H1 (cell line): ENCODE results near the gene OR51F2. TPM values are rescaled to one million over a fixed set of nuclear protein-coding genes. Genes with fewer than 3 reads are reported as not detected.
"Not testable (repeated sequence)": the region's sequence is repeated elsewhere in the genome, so short reads cannot be mapped to it uniquely, and the experiment has no call there.

ENCODE experiments used
- CTCF ChIA-PET: fragments of 300-600 bp; sonication (Branson Sonifier 250); formaldehyde crosslinking; loops from one replicate; lab custom pipeline; 2021; ENCODE audit not compliant: partially characterized antibody; lab: Charles Lee
- POLR2A ChIA-PET: fragments of 300-600 bp; sonication (Branson Sonifier 250); formaldehyde crosslinking; loops from one replicate; lab custom pipeline; 2021; ENCODE audit warnings: inconsistent platforms; ENCODE audit not compliant: partially characterized antibody; lab: Charles Lee
- DNase-seq, 2 experiments: peaks; one replicate each; pipeline versions ENCODE4 v3.0.0 to v3.0.0-alpha.2; 2010 to 2022; ENCODE audit warnings: low spot score in 2 of 2, low read depth in 1 of 2, mixed read lengths in 1 of 2
- FAIRE-seq: peaks from 2 replicates; lab custom pipeline; 2011; peaks lifted over from hg19 to GRCh38; lab: Jason Lieb, UNC
- H2AFZ ChIP-seq: 2 replicates; pipeline ENCODE4 v1.8.1; 2012; ENCODE audit warnings: low read length, inconsistent platforms
- H2AK5ac ChIP-seq: 2 replicates; pipeline ENCODE4 v1.6.1; 2013; ENCODE audit warnings: low read depth, low read length
- H2BK120ac ChIP-seq: replicated peaks from 2 replicates; pipeline ENCODE3; 2013; ENCODE audit warnings: low read depth, low read length, inconsistent platforms
- H2BK12ac ChIP-seq: 2 replicates; pipeline ENCODE4 v1.6.1; 2013; ENCODE audit warnings: low read depth, low read length
- H2BK15ac ChIP-seq: 2 replicates; pipeline ENCODE4 v1.6.1; 2013; ENCODE audit warnings: low read length
- H2BK20ac ChIP-seq: 2 replicates; pipeline ENCODE4 v1.6.1; 2013; ENCODE audit warnings: low read length
- H2BK5ac ChIP-seq: 2 replicates; pipeline ENCODE4 v1.6.1; 2013; ENCODE audit warnings: low read depth, low read length
- H3K14ac ChIP-seq: 2 replicates; pipeline ENCODE4 v1.6.1; 2013; ENCODE audit warnings: inconsistent platforms; ENCODE audit not compliant: insufficient read length
- H3K18ac ChIP-seq: 2 replicates; pipeline ENCODE4 v1.6.1; 2013; ENCODE audit warnings: low read length; ENCODE audit errors: extremely low read depth
- H3K23ac ChIP-seq: 2 replicates; pipeline ENCODE4 v1.6.1; 2013; ENCODE audit warnings: inconsistent platforms; ENCODE audit not compliant: insufficient read length
- H3K23me2 ChIP-seq: 2 replicates; pipeline ENCODE4 v1.6.1; 2013; ENCODE audit warnings: low read depth, low read length
- H3K27ac ChIP-seq: 2 replicates; pipeline ENCODE4 v1.6.1; 2011; ENCODE audit warnings: low read depth, low read length, inconsistent platforms
- H3K27me3 ChIP-seq, 4 experiments: replicated peaks in 1 of 4; 1 replicate in 1 of 4; 2 replicates in 3 of 4; pipeline versions ENCODE4 v1.6.1 to v1.8.1; 2011 to 2013; ENCODE audit warnings: low read length in 3 of 4, mild to moderate bottlenecking in 3 of 4, inconsistent platforms in 2 of 4, mixed read lengths in 2 of 4, moderate library complexity in 1 of 4; ENCODE audit not compliant: control insufficient read depth in 3 of 4, insufficient read depth in 3 of 4; ENCODE audit errors: extremely low read depth in 1 of 4
- H3K36me3 ChIP-seq, 4 experiments: 2 replicates each; pipeline versions ENCODE4 v1.6.1 to v1.8.1; 2011 to 2013; ENCODE audit warnings: mild to moderate bottlenecking in 4 of 4, low read length in 3 of 4, moderate library complexity in 2 of 4, control low read depth in 1 of 4, inconsistent platforms in 1 of 4; ENCODE audit not compliant: insufficient read depth in 4 of 4, control insufficient read depth in 2 of 4
- H3K4ac ChIP-seq: replicated peaks from 2 replicates; pipeline ENCODE3; 2013; ENCODE audit warnings: low read length, low read depth, mixed read lengths, inconsistent platforms; ENCODE audit not compliant: insufficient read length
- H3K4me1 ChIP-seq, 4 experiments: replicated peaks in 1 of 4; 1 replicate in 1 of 4; 2 replicates in 3 of 4; pipeline versions ENCODE4 v1.6.1 to v1.8.1; 2011 to 2013; ENCODE audit warnings: low read length in 3 of 4, inconsistent platforms in 2 of 4, mixed read lengths in 1 of 4; ENCODE audit not compliant: insufficient read depth in 4 of 4, control insufficient read depth in 3 of 4
- H3K4me2 ChIP-seq, 2 experiments: 2 replicates each; pipeline versions ENCODE4 v1.6.1 to v1.8.1; 2011 to 2013; ENCODE audit warnings: low read depth in 2 of 2, low read length in 2 of 2, control low read depth in 1 of 2, inconsistent platforms in 1 of 2, mild to moderate bottlenecking in 1 of 2; ENCODE audit not compliant: insufficient read depth in 1 of 2
- H3K4me3 ChIP-seq, 4 experiments: fragments of 200-600, 300-600 bp in 1 of 4; sonication (generic), shearing (Covaris generic), sonication (Bioruptor Twin) in 1 of 4; 2 replicates each; pipeline versions ENCODE4 v1.5.1 to v1.8.1; 2011 to 2016; ENCODE audit warnings: low read length in 4 of 4, low read depth in 3 of 4, control low read depth in 2 of 4, inconsistent platforms in 2 of 4, mild to moderate bottlenecking in 2 of 4, mixed read lengths in 1 of 4, moderate library complexity in 1 of 4; ENCODE audit not compliant: insufficient read depth in 2 of 4; ENCODE audit errors: extremely low read depth in 1 of 4
- H3K56ac ChIP-seq: replicated peaks from 2 replicates; pipeline ENCODE3; 2013; ENCODE audit warnings: low read depth, mild to moderate bottlenecking, mixed read lengths, low read length, inconsistent platforms; ENCODE audit not compliant: insufficient read length
- H3K79me1 ChIP-seq: 2 replicates; pipeline ENCODE4 v1.6.1; 2013; ENCODE audit warnings: low read depth, low read length, control low read depth
- H3K79me2 ChIP-seq, 2 experiments: 2 replicates each; pipeline versions ENCODE4 v1.6.1 to v1.8.1; 2012 to 2013; ENCODE audit warnings: low read length in 2 of 2, mild to moderate bottlenecking in 2 of 2, inconsistent platforms in 1 of 2; ENCODE audit not compliant: insufficient read depth in 2 of 2, control insufficient read depth in 1 of 2
- H3K9ac ChIP-seq, 4 experiments: replicated peaks in 1 of 4; 1 replicate in 1 of 4; 2 replicates in 3 of 4; pipeline versions ENCODE4 v1.6.1 to v1.8.1; 2011 to 2013; ENCODE audit warnings: low read depth in 3 of 4, low read length in 3 of 4, control low read depth in 2 of 4, mild to moderate bottlenecking in 2 of 4, moderate library complexity in 2 of 4, inconsistent platforms in 1 of 4; ENCODE audit errors: extremely low read depth in 1 of 4
- H3K9me3 ChIP-seq, 2 experiments: 2 replicates each; pipeline versions ENCODE4 v1.6.1 to v1.8.1; 2012 to 2013; ENCODE audit warnings: mild to moderate bottlenecking in 2 of 2, moderate library complexity in 2 of 2, control low read depth in 1 of 2, inconsistent platforms in 1 of 2, low read depth in 1 of 2, low read length in 1 of 2, mixed read lengths in 1 of 2; ENCODE audit not compliant: insufficient read depth in 2 of 2
- H4K20me1 ChIP-seq, 2 experiments: replicated peaks in 1 of 2; 2 replicates each; pipeline versions ENCODE3 to v1.8.1; 2011 to 2013; ENCODE audit warnings: inconsistent platforms in 2 of 2, low read length in 2 of 2, mild to moderate bottlenecking in 1 of 2; ENCODE audit not compliant: insufficient read depth in 2 of 2, control insufficient read depth in 1 of 2
- H4K5ac ChIP-seq: 2 replicates; pipeline ENCODE4 v1.6.1; 2013; ENCODE audit warnings: low read length, low read depth, mixed read lengths, inconsistent platforms; ENCODE audit not compliant: insufficient read length
- H4K8ac ChIP-seq: 2 replicates; pipeline ENCODE4 v1.8.0; 2013; ENCODE audit warnings: mild to moderate bottlenecking, moderate library complexity, low read length, inconsistent platforms; ENCODE audit not compliant: insufficient read depth; ENCODE audit errors: extremely low read depth
- H4K91ac ChIP-seq: replicated peaks from 2 replicates; pipeline ENCODE3; 2013; ENCODE audit warnings: low read length, mixed read lengths, inconsistent platforms; ENCODE audit not compliant: insufficient read length
- ASH2L ChIP-seq: fragments of 200-600, 300-600 bp; sonication (generic); IDR thresholded peaks from one replicate; pipeline ENCODE4 v1.7.1; 2017; ENCODE audit warnings: low read length
- BRCA1 ChIP-seq: IDR thresholded peaks from 2 replicates; pipeline ENCODE4 v1.6.1; 2012; ENCODE audit warnings: low read depth, low read length, improper control_type of control experiment
- USF2 ChIP-seq: IDR thresholded peaks from 2 replicates; pipeline ENCODE4 v1.6.1; 2011; ENCODE audit warnings: low read length, improper control_type of control experiment
- WGBS, 2 experiments: shearing (Covaris generic) in 1 of 2; methylation state at CpG; one replicate each; pipeline versions ENCODE4 v1.1.6 to v1.1.7; 2013 to 2015; ENCODE audit warnings: low lambda C conversion rate in 2 of 2, mixed read lengths in 2 of 2, inconsistent platforms in 1 of 2, low coverage in 1 of 2, missing lambda C conversion rate in 1 of 2; ENCODE audit not compliant: insufficient replicate concordance in 2 of 2, insufficient coverage in 1 of 2, insufficient read length in 1 of 2; ENCODE audit errors: extremely low coverage in 1 of 2, missing lambda C conversion rate in 1 of 2; 5-methylcytosine and 5-hydroxymethylcytosine counted together
- polyA plus RNA-seq, 7 experiments: library from polyadenylated mRNA; depleted of rRNA in 3 of 7; stranded (reverse) in 5 of 7; unstranded in 2 of 7; fragments of >200 nt in 5 of 7; fragments of 200-250 nt in 2 of 7; gene quantifications; 1 replicate in 5 of 7; 2 replicates in 1 of 7; 4 replicates in 1 of 7; pipeline versions ENCODE4 v1.2.1 to v1.2.3, GENCODE V29; 2011 to 2013; ENCODE audit warnings: missing spikeins in 2 of 7, mixed read lengths in 2 of 7
- total RNA-seq: library from RNA; stranded (reverse); fragmentation: NEBNext Ultra II Directional; extraction: Animal tissue kit (Norgen Biotek cat#: 25700); gene quantifications from 2 replicates; pipeline ENCODE4 v1.2.1, GENCODE V29; 2021
- TF ChIP-seq, protein P1 (sequence below): IDR thresholded peaks from 2 replicates; pipeline ENCODE4 v1.6.1; 2012; ENCODE audit warnings: low read length, inconsistent platforms

The OR51F2 gene
- total and polyA plus RNA-seq, 2 of the 8 experiments (the other 6 are each of a cell fraction or from before 2014, with no cell fraction given) = 0.15 TPM; not detected in 1

- TF ChIP-seq, protein P1, sequence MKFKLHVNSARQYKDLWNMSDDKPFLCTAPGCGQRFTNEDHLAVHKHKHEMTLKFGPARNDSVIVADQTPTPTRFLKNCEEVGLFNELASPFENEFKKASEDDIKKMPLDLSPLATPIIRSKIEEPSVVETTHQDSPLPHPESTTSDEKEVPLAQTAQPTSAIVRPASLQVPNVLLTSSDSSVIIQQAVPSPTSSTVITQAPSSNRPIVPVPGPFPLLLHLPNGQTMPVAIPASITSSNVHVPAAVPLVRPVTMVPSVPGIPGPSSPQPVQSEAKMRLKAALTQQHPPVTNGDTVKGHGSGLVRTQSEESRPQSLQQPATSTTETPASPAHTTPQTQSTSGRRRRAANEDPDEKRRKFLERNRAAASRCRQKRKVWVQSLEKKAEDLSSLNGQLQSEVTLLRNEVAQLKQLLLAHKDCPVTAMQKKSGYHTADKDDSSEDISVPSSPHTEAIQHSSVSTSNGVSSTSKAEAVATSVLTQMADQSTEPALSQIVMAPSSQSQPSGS = no peak
- TF ChIP-seq USF2 (no peak), ASH2L (no peak), BRCA1 (no peak)
- TF ChIP-seq, all 59 proteins: peak for 0
These were observed 22.5 kb upstream of the OR51F2 start (continued) for GRCh38 chr11:4798427-4799183.

DNA sequence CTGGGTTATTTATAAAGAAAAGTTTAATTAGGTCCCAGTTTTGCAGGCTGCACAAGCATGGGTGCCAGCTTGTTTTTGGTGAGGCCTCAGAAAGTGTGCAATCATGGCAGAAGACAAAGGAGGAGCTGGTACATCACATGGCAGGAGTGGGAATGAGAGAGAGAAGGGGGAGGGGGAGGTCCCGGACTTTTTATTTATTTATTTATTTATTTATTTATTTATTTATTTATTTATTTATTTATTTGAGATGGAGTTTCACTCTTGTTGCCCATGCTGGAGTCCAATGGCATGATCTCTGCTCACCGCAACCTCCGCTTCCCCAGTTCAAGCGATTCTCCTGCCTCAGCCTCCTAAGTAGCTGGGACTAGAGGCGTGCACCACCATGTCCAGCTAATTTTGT is 19.8 kb upstream of the OR51F2 start:
- H3K27me3 ChIP-seq, DNase-seq, FAIRE-seq, H4K20me1 ChIP-seq, POLR2A ChIA-PET, H3K79me2 ChIP-seq, H4K8ac ChIP-seq, H2BK12ac ChIP-seq, H3K18ac ChIP-seq, H2AK5ac ChIP-seq, H3K79me1 ChIP-seq, H3K9me3 ChIP-seq, H3K4ac ChIP-seq, H4K91ac ChIP-seq, H4K5ac ChIP-seq, H2BK15ac ChIP-seq, H3K4me3 ChIP-seq, H3K56ac ChIP-seq, H3K36me3 ChIP-seq, H2BK5ac ChIP-seq, H2BK20ac ChIP-seq, H2BK120ac ChIP-seq, H3K27ac ChIP-seq, H3K4me1 ChIP-seq, H2AFZ ChIP-seq, H3K23me2 ChIP-seq, H3K23ac ChIP-seq, H3K14ac ChIP-seq, H3K9ac ChIP-seq, H3K4me2 ChIP-seq: not testable (repeated sequence)
- CTCF ChIA-PET = interaction anchor here (0.7 to 0.8 kb wide), 2 partner anchors 26 to 164 kb away, joined by 3 to 4 read pairs; partner anchors contain the start of gene OR51D1
- WGBS, 2 experiments = 80% methylated on average over 5 of the region's 5 CpGs; no CpG with 5 or more reads in 1 of the 2 experiments
